ENCODE data around the gene ATG9B.

ATG9B gene

DNA sequence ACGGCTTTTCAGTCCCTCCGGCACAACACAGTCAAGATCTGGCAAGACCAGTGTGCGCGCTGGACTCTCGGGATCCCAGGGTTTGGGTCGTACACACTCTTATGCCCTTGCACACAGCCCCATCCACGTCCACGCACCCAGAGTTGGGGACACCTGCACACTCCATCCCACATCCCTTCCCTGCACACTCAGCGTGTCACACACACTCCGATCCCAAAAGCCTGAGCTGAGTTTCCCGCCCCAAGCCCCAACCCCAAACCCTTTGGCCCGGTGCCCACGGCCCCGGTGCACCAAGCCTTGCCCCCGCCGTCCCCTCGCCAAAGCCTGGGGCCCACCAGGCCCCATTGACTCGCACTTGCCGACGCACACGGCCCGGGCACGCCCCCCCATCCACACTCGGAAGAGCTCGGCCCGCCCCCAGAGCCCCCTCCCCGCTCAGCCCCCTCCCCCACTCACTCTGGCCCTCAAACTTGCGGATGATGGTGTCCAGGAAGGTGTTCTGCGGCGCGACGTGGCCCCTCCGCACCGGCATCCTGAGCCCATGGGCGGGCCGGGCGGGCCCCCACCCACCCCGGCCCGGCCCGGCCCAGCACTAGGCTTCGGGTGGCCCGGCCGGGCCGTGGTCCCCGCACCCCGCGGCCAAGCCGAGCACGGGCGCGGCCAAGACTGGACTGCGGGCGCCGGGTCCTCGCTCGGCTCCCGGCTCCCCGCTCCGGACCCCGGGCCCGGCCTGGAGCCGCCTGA lies 46.7 kb downstream of the ATG9B start:
- DNase-seq, result no peak

DNA sequence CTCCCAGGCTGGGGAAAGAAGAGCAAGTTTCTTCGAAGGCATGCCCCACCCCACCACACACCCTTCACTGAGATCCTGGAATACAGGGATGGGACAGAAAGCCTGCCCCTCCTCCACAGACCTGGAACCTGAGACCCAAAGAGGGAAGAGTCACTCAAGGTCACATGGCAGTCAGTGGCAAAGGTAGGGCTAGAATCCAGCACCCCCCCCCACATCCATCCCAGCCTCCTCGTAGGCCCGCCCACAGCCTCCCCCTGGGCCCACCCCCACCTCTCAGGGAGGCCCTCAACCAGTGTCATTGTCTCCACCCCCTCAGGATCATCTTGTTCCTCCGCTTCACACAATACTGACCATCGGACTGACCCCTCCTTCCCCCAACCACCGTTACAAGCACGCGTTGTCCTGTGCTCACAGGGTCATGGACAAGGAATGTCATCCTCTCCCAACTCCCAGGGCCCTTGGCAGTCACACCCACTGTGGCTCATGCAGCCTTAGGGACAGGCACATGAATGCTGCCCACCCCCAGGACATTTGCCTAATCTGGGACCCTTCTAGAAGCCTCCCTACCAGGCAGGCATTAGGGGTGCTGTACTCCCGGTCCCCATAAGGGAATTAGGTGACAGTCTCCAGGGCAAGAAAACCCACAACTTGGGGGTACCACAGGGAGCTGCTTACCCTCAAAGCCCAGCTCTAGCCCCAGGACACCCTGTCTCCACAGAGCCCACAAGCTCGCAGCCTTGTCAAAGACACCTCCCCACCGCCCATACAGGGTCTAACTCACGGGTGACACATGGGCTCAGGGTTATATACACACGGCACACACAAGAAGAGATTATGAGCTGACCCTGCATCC lies 47.5 kb downstream of the ATG9B start:
- DNase-seq, result no peak

DNA sequence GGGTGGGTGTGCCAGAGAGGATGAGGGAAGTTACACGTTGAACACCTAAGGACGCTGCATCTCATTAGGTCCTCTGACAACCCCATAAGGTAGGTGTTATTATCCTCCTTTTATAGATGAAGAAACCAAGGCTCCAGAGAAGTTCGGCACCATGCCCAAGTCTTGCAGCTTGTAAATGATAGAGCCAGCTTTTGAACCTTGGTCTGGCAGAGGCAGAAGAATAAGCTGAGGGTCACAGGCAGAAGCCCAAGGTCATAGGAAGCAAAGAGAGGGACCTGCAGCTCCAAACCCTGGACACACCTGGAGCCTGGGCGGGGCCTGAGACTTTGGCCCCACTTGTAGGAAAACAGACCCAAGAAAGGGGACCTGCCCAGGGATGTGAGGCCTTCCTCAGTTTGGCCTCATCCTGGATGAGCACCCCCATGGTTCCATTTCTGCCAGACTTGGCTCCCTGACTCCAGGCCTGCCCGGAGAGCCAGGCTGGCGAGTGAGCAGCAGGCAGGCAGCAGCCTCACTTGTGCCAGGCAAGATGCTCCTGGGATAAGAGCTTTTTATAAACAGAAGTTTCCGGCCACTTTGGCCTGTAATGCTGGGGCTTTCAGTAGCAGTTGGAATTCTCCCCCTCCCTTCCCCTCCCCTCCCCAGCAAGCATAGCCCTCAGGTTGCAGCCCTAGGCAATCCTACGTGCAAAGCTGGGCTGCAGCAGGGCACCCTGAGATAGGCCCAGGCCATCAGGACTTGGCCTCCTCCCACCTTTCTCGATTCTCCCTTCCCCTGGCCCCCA lies 48.6 kb downstream of the ATG9B start:
- DNase-seq, result no peak

DNA sequence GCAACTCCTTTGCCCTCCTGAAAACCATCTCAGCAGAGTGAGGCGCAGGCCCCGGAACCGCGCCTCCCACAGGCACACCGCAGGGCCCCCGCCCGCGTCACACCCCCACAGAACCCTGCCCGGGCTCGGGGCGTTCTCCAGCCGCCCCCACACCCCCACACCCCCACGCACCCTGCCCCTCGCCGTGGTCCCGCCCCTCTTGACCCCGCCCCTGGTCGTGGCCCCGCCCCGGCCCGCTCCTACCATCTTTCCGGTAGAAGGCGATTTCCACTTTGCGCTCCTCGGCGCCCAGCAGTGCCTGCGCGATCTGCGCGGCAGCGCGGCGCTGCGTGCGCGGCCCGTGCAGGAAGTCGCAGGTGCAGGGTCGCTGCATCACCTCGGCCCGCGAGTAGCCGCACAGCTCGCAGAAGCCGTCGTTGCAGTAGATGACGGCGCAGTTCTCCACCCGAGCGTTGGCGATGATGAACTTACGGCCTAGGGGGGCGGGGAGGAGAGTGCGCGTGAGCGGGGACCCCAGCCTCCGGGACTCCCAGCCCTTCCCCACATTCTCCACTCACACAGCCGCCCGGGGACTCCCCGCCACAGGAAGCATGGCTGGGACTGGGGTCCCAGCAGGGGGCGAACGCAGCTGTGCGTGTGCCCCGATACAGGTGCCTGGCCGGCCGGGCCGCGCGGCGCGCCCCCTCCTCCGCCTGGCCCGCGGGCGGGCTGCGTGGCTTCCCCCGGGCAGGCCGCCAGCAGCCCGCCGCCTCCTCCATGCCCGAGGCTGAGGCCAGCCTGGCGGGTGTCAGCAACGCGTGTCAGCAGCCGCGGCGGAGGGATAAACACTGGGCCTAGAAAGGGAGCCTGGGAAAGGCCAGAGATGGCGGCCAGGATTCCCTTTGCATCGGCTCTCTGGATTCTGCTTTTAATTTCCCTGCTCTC lies 49.6 kb downstream of the ATG9B start:
- peak; percentile 79 for DNase-seq

DNA sequence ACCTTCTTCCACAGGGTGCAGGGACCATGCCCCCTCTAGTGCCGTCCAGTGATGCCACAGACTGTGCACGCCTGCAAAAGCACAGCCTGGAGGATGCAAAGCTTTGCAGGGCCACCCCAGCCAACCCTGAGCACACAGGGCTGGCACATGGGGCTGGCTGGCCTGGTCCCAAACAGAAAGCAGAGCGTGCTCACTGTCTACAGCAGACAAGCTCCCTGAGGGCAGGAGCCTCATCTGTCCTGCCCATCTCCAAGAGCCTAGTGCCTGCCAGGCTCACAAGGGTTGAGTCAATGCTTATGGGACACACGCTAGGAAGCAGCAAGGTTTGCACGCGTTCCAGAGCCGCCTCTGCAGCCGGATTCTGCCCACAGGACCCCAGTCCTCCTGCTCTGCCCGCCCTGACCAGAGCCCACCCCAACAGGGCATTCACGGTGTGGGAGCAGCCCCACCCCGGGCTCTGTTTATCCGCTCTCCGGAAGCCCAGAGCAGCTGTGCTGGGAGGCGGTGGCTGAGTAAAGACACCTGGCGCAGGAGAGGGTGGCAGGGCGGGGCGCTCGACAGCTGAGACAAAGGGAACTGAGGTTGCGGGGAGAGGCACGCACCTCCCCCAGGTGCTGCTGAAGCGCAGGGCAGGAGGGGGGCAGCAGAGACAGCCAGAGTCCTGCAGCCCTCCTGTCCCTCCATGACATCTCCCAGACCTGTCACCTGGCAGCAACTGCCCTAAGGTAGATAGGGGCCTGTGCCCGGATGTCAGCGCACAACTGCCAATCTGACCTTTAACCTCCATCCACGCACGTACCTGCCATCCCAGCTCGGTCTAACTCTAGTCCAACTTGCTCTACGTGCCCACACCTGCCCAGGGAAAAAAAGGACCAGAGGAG lies 50.5 kb downstream of the ATG9B start:
- no peak for DNase-seq

DNA sequence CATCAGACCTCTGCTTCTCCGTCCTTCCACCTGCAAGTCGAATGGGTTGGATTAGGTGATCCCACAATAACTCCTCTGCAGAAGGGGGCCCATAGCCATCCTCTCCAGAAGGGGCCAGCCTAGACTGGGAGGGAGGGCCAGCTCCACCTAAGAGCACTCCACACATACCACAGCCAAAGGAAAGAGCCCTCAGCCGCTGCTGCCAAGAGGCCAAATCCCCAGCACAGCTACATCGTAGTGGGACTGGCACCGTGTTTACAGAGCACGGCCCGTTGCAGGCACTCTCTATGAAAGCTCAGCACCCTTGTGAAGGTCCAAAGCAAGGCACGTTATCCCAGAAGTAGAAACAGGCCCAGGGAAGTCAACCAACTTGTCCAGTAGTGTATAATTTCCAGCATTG lies 51.6 kb downstream of the ATG9B start:
- DNase-seq, result no peak

DNA sequence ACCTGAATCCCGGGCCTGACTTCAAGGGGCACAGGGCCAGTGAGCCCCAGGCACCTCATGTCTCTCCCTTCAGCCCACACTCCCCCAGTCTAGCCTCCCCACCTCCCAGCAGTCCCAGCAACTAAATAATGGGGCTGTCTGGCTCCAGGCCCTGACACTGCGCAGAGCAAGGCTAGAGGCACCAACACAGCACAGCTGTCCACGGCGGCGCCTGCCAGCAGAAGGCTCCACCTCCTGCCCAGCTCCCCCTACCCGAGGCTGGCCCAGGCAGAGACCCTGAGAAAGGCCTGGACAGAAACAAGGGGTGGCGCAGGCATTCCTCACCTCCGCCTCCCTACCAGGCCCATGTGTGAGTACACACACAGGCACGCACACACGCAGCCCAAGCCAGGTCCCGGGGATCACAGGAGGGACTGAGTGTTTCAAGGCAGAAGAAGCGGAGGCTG lies 52.2 kb downstream of the ATG9B start:
- DNase-seq, result no peak

DNA sequence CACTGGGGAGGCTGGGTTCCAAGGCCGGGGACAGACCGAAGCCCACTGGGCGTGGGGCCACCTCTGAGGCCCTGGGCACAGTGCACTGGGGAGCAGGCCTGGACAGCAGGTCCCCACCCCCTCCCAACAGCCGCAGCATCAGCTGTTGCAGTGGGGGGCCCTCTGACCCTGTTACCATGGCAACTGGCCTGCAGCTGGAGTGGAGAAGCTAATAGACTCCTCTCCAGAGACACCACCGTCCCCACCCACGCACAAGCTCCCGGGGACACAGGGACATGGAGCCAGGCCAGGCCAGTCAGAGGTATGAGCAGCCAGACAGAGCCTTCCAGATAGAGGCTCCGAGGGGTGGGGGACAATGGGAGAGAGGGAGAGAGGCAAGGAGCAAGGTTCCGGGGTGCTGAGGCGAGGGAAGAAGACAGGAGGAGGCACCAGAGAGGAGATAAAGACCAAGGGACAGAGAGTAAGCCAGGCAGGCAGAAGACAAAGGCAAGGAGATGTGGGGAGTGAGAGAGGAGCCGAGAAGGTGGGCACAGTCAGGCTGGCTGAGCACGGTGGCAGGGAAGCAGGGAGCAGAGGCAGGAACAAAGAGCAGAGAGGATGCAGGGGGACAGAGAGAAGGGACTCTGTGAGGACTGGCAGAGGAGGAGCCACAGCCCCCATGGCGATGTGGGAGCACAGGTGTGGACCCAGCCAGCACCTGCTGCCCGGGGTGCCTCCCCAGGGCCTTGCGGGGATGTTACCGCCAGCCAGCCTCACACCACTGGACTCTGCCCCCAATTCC lies 52.9 kb downstream of the ATG9B start:
- no peak for DNase-seq

DNA sequence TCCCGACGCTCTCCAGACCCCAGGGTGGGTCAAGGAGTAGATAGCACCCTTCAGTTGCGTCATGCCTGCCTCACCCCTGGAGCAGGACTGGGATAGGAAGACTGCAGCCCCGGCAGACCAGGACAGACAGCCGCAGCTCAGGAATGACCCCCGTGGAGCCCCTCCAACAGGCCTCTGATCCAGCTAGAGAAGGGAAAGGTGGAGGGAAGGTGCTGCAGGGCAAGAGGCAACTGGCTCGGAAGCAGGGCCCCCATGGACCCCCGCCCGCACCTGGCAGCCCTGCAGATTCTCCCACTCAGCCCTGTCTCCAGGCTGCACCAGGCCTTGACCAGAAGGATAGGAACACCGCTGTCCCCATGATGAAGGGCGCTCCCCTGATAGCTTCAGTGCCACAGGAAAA lies 53.9 kb downstream of the ATG9B start:
- DNase-seq, result no peak

DNA sequence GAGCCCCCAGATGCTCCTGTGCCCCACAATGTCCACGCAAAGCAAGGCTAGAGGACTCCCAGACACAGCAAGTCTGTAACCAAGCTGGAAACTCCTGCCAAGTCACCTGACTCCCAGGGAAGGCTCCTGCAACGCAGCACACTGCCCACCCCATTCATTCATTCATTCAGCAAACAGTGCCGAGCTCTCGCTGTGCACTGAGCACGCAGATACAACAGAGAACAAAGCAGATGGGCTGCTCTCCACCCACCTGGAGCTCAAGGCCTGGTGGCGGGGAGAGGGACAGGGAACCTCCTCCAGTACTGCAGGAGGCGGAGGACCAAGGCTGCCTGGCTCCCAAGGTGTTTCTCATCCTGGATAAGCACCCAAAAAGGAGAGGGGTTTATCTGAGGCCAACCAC lies 54.8 kb downstream of the ATG9B start:
- DNase-seq, result no peak

DNA sequence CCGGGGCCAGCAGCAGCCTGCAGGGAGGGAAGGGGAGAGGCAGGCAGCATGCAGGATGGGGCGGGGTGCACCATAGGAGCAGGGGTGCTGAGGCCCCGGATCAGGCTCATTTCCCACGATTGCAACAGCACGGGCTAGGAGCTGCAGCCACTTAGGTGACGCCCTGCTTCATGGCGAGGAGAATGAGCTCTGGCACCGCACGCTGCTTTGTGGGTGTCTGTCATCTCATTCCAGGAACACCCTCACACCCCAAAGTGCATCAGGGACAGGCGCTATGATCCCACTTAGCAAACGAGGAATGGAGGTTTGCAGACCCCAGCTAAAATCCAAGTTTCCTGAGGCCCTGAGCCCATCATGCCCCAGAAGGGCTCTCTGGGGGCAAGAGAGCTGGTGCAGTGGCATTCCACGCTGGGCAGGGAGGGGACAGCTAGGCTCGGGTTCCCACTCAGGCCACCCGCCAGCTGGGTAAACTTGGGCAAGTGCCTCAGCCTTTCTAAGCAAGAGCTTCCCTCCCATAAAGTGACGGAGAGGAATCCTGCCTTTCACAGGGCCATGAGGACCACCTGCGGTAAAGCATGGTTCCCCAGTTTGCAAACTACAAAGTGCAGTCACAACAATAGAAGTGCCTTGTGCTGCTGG lies 55.4 kb downstream of the ATG9B start:
- DNase-seq, result no peak

DNA sequence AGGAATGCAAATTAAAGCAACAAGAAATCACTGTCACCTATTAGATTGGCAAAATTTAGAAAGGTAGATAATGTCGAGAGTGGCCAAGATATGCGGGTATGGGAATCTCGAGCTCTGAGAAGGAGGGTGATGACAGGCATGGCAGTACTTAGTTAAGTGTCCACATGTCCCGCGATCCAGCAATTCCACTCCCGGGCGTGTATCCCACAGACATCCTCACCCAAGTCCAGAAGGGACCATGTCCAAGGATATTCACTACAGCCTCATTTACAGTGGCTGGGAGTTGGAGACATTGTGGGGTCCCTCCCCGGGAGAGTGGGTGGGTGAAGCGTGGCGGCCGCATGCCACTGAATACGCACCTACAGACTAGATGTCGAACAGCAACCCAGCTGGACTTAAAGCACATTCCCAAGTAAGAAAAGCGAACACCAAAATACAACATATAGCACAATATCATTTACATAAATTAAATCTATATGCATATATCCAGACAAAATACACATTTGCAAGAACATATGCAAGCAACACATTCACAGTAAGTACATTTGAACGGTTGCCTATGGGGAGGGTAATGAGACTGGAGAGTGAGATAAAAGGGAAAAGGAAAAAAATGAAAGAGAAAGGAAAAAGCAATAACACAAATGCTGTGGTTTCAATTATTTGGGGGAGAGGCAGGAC lies 56.1 kb downstream of the ATG9B start:
- DNase-seq, result no peak

DNA sequence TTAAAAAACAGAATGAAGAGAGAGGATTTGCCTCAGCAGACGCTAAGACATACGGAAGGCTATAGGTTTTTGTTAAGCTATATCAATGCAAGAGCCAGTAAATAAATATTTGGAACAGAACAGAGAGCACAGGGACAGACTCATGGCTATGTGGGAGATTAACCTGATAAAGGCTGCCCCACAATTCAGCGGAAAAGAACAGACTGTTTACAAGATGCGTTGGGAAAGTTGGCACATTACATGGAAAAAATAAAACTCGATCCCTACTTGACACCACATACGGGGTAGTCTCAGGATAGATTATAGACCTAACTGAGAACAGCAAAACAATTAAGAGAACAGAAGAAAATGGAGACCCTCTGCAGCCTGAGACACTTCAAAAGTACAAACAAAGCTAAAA lies 56.9 kb downstream of the ATG9B start:
- DNase-seq, result no peak

DNA sequence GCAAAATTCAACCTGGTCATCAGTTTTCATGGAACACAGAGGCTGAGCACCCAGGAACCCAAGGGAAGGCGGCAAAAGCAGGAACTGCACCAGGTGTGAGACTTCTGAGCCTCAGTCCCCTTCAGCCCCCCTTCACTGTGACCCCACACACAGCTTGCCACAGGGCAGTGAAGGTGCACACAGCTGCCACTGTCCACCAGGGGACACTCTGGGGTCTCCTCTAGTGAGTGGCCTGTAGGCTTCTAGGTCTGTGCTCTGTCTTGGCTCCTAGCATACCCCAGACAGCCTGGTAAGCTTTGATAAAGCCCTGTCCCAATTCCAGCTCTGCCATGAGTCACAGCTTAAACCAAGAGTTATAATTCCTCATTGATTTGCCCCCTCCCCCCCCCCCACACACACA lies 58.3 kb downstream of the ATG9B start:
- no peak for DNase-seq

DNA sequence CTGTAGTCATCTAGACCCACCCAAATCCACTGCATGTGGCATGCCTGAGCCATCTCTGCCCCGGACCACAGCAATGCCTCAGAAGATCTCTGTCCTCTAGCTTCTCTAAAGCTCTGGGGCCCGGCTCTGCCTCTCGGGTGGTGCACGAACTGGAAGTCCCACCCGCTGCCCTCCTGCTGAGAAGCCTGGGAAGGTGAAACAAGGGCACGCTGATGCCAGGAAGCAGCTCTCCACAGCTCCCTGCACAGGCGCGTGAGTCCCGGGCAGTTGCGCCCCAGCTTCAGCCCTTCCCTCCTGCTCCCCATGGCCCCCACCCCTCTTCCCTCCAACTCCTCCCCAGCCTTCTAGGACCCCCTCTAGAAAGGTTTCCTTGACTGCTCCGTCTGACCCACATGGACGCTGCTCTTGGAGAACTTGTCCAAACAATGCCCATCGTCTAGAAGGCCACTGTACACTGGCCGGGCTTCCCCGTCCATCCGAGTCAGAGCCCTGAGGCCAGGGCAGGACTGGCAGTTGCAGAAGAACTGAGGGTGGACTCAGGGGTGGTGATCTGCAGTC lies 58.9 kb downstream of the ATG9B start:
- no peak for DNase-seq
